Activated CD8-positive, alpha-beta memory T cell treated with anti-CD3 and anti-CD28 coated beads, Interleukin-2, amount 10 ng/mL, durations not matched to agents 7 days and 5 days (primary cell): ENCODE results near the gene BACH2. TPM values are rescaled to one million over a fixed set of nuclear protein-coding genes. Genes with fewer than 3 reads are reported as not detected.
A peak's percentile ranks its signal among the peaks of the same experiment; 100 is the strongest.

Experiments used
- ATAC-seq: fragments of 150-1000 bp; cut with Tn5 transposase; one replicate; pipeline ENCODE4 v1.10.0; 2021; ENCODE audit warnings: moderate library complexity
- CTCF ChIA-PET: fragments of 350-600 bp; sonication (Branson Sonifier 250); formaldehyde crosslinking; loops from one replicate; lab custom pipeline; 2021; ENCODE audit warnings: antibody characterized with exemption; lab: Charles Lee
- DNase-seq: peaks from one replicate; pipeline ENCODE4 v3.0.0-alpha.2; 2020
- H3K27ac Mint-ChIP-seq: one replicate; pipeline ENCODE4 v1.8.0; 2021; ENCODE audit warnings: mild to moderate bottlenecking, mixed read lengths
- H3K27me3 Mint-ChIP-seq: one replicate; pipeline ENCODE4 v1.8.0; 2021; ENCODE audit warnings: mixed read lengths
- H3K36me3 Mint-ChIP-seq: one replicate; pipeline ENCODE4 v1.8.0; 2021; ENCODE audit warnings: mild to moderate bottlenecking, mixed read lengths
- H3K4me1 Mint-ChIP-seq: one replicate; pipeline ENCODE4 v1.8.0; 2021; ENCODE audit warnings: mixed read lengths
- H3K4me3 Mint-ChIP-seq: one replicate; pipeline ENCODE4 v1.8.0; 2021; ENCODE audit warnings: mild to moderate bottlenecking, moderate library complexity, mixed read lengths
- H3K9me3 Mint-ChIP-seq: one replicate; pipeline ENCODE4 v1.8.0; 2022; ENCODE audit warnings: low read depth, mixed read lengths
- total RNA-seq, 2 experiments: library from RNA; stranded (reverse); gene quantifications; one replicate each; pipeline ENCODE4 v1.2.3, GENCODE V29; 2021

BACH2 gene
- total RNA-seq, 2 experiments from 2014 or later, result 21.5 to 22.6 TPM

DNA sequence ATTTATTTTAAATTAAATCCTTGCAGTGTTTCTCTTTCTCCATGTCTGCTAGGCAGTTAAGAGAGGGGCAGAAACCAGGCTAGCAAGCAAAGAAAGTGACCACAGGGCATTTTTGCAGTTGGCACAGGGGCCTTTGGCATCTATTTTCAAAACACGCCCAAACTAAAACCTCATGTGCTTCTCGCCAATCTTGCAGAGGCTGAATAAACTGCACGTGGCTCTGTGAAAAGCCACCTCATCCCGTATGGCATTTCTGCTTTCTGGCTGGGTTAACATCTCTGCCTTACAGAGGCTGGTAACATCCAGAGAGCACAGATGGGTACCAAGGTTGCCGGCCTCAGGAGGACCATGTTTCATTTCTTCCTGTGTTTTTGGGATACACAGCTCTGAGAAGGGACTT is 347.8 kb downstream of the BACH2 start:
- H3K36me3 Mint-ChIP-seq, result peaks cover 20% of the 10 kb centered on the region
- peaks cover 53% of the 10 kb centered on the region for H3K4me1 Mint-ChIP-seq
- ATAC-seq (no peak), DNase-seq (no peak)
- no peak overlapping the region for H3K27ac Mint-ChIP-seq
- H3K27me3 Mint-ChIP-seq, result no peaks in the 10 kb centered on the region
- no peak overlapping the region for H3K4me3 Mint-ChIP-seq
- no peaks in the 10 kb centered on the region for H3K9me3 Mint-ChIP-seq
- CTCF ChIA-PET, result interaction anchor here (1.0 to 1.8 kb wide), 3 partner anchors 8 to 320 kb away, joined by 3 to 10 read pairs (median 3); no protein-coding TSS in a partner anchor

DNA sequence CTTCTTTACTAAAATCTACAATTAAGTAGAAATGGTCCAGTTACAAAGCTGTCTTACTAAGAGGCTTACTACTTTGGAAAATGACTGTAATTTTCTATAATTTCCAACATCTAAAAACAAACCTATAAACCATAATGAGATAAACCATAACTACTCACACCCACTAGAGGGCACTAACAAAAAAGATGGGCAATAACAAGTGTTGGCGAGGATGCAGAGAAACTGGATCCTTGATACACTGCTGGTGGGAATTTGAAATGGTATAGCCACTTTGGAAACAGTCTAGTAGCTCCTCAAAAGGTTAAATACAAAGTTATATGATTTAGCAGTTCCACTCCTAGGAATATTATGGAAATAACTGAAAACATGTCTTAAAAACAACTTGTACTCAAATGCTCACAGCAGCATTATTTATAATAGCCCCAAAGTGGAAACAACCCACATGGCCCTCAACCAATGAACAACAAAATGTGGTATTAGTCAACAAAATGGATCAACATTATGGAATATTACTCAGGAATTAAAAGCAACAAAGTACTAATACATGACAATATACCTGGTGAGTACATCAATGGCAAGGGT is 351.7 kb downstream of the BACH2 start:
- CTCF ChIA-PET, result interaction anchor here (0.9 to 6.3 kb wide), 4 partner anchors 22 to 563 kb away, joined by 3 to 153 read pairs (median 4); no protein-coding TSS in a partner anchor
- Mint-ChIP-seq H3K4me3 (no peak overlapping the region), H3K9me3 (no peaks in the 10 kb centered on the region), H3K36me3 (peaks cover 14% of the 10 kb centered on the region), H3K4me1 (peaks cover 42% of the 10 kb centered on the region), H3K27ac (no peak overlapping the region), H3K27me3 (no peaks in the 10 kb centered on the region)
- DNase-seq (no peak), ATAC-seq (no peak)

DNA sequence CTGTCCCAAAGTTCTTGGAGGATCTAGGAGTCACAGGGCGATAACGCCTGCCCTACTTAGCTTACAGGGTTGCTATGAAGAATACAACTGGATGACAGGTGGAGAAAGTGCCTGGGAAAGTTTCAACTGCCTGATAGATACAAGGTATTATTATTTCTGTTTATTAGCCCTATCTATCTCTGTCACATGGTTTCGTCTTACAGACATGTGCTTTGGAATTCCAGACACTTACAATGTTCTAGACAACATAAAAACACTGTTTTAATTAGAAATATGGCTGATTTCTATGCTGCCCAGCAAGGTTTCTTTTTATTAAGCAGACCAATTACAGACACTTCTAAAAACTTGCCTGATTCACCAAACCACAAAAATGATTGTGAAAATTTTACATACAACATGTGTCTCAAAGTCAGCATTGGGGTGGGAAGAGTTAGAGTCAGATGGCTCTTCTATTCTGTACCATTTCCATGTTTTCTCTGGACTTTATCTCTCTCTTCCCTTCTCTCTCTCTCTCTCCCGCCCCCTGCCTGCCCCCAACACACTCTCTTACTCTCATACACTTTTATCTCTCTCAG is 352.4 kb downstream of the BACH2 start:
- Mint-ChIP-seq H3K9me3 (no peaks in the 10 kb centered on the region), H3K4me3 (no peak overlapping the region), H3K36me3 (peaks cover 10% of the 10 kb centered on the region), H3K27me3 (no peaks in the 10 kb centered on the region), H3K4me1 (peaks cover 41% of the 10 kb centered on the region), H3K27ac (no peak overlapping the region)
- ATAC-seq (no peak), DNase-seq (no peak)
- CTCF ChIA-PET, result interaction anchor here (0.5 to 6.3 kb wide), 7 partner anchors 9 to 536 kb away, joined by 3 to 153 read pairs (median 5); no protein-coding TSS in a partner anchor

DNA sequence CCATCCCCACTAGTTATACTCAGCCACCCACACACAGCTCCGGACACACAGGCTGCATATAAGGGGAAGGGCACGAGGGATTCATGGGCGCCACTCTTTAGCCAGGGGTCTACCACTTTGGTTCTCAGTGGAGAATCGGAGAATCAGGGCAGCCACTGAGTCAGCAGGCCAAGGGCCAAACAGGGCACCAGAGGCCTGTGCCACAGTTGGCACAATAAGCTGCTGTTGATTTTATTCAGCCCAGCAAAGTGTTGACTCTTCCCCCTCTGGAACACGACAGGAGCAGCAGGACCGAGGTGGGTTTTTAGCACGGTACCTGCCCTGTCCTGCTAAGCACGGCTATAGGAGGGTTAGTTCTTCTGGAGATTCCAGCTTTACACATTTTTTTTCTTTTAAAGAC is 354.0 kb downstream of the BACH2 start:
- H3K36me3 Mint-ChIP-seq, result peaks cover 10% of the 10 kb centered on the region
- H3K4me3 Mint-ChIP-seq, result no peak overlapping the region
- no peak for ATAC-seq
- peaks cover 42% of the 10 kb centered on the region for H3K4me1 Mint-ChIP-seq
- DNase-seq, result no peak
- no peak overlapping the region for H3K27ac Mint-ChIP-seq
- no peaks in the 10 kb centered on the region for H3K9me3 Mint-ChIP-seq
- H3K27me3 Mint-ChIP-seq, result no peaks in the 10 kb centered on the region
- CTCF ChIA-PET, result interaction anchor here (1.2 to 6.3 kb wide), 5 partner anchors 10 to 570 kb away, joined by 3 to 153 read pairs (median 5); no protein-coding TSS in a partner anchor

DNA sequence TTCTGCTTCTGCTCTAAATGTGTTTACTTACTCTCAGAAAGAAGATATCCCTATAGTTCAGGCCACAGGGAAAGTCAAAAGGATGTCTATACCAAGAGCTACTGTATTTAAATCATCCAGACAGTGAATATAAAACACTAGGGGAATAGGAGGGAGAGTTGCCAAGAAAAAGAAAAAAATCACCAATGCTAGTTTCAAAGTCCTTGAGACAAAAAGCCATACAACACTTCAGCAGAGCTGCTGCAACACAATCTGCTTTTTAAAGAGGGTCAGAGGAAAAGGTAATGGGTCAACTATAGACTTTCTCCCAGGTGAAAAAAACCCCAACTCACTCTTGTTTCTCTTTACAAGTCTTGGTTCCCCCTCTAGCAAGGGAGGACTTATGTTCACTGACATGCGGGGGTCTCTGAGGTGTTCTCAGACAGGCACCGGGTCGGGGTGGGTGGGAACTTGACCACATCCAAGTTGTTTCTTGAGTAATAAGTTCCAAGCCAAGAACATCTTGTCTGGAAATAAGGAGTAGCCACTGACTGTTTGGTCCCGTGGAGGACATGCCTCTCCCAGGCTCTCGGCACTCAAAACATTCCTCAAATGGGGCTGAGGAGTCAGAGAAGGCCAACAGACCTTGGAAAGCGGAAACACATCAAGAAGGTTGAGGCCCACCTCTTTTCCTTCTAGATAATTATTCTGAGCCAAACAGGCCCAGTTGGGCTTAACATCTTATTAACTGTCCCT is 354.7 kb downstream of the BACH2 start:
- peaks cover 10% of the 10 kb centered on the region for H3K36me3 Mint-ChIP-seq
- H3K27me3 Mint-ChIP-seq, result no peaks in the 10 kb centered on the region
- no peak overlapping the region for H3K4me3 Mint-ChIP-seq
- H3K4me1 Mint-ChIP-seq, result peaks cover 36% of the 10 kb centered on the region
- no peaks in the 10 kb centered on the region for H3K9me3 Mint-ChIP-seq
- no peak overlapping the region for H3K27ac Mint-ChIP-seq
- CTCF ChIA-PET, result interaction anchor here (1.3 to 6.3 kb wide), 8 partner anchors 161 to 569 kb away, joined by 3 to 153 read pairs (median 12); no protein-coding TSS in a partner anchor
- ATAC-seq (no peak), DNase-seq (no peak)

DNA sequence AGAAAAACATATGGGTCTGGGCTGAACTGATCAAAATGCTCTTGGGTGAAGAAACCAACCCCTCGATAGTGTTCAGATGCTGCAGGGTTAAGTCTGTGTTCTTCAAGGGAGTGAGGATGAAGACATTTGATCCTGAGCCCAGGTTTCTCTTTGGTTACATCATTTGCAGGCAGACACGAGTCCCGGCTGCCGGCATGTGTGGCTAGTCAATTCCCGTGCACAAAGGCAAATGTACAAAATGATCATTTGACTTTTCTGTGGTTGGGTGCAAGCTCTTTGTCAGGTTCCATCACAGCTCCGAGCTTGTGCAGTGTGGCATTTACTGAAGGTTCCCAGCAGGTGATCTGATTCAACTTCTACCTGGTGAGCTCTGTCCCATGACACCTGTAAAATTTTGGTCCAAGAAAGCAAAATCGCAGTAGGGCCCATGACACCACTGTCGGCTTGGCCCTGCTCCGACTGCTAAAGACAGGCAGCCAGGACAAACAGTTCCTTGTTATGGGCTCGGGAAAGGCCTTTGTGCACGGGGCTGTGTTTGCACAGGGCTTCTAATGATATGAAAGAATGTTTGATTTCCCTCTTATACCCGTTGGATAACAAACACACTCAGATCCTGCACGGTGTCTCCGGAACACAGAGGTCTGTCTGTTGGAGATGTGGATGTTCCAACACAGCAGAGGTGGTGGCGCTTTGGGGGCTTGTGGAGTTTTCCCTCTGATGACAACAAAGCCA is 355.4 kb downstream of the BACH2 start:
- H3K4me3 Mint-ChIP-seq, result no peak overlapping the region
- no peak overlapping the region for H3K27ac Mint-ChIP-seq
- H3K27me3 Mint-ChIP-seq, result no peaks in the 10 kb centered on the region
- ATAC-seq (no peak), DNase-seq (no peak)
- peaks cover 34% of the 10 kb centered on the region for H3K4me1 Mint-ChIP-seq
- peaks cover 10% of the 10 kb centered on the region for H3K36me3 Mint-ChIP-seq
- no peaks in the 10 kb centered on the region for H3K9me3 Mint-ChIP-seq
- CTCF ChIA-PET, result interaction anchor here (0.5 to 6.3 kb wide), 63 partner anchors 8 to 563 kb away, joined by 3 to 153 read pairs (median 4); partner anchors contain the start of gene ANKRD6

DNA sequence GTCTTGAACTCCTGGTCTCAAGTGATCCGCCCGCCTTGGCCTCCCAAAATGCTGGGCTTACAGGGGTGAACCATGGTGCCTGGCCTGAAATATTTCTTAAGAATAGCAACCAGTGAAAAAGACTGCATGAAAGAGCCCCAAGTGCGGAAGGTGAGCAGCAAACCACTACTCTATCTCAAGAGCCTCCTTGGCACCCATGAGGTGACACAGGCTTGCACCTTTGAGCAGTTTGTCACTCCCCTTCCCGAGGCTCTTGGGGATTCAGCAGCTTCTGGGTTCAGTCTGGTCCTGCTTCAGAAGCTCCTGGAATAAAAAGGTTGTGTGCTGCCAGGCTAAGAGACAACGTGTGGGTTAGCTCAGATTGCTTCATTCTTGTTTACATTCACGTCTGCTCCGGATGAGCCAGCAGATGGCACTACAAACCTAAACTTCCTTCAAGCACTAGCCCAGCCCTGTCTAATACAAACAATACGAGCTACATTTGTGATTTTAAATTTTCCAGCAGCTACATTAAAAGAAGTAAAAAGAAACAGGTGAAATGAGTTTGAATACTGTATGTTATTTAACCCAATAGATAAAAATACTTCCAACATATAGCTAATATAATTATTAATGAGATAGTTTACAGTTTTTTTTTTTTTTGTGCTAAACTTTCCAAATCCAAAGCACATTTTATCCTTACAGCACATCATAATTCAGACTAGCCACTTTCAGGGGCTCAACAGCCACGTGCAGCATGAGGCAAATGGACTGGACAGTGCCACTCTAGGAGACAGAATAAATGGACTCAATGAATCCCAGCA is 356.2 kb downstream of the BACH2 start:
- Mint-ChIP-seq H3K27ac (no peak overlapping the region), H3K9me3 (no peaks in the 10 kb centered on the region), H3K4me1 (peaks cover 33% of the 10 kb centered on the region), H3K36me3 (peaks cover 7% of the 10 kb centered on the region), H3K27me3 (no peaks in the 10 kb centered on the region), H3K4me3 (no peak overlapping the region)
- peak; percentile 94 for ATAC-seq
- CTCF ChIA-PET, result interaction anchor here (0.5 to 6.3 kb wide), 71 partner anchors 9 to 564 kb away, joined by 3 to 153 read pairs (median 4); partner anchors contain the start of gene ANKRD6
- DNase-seq, result peak; percentile 83

DNA sequence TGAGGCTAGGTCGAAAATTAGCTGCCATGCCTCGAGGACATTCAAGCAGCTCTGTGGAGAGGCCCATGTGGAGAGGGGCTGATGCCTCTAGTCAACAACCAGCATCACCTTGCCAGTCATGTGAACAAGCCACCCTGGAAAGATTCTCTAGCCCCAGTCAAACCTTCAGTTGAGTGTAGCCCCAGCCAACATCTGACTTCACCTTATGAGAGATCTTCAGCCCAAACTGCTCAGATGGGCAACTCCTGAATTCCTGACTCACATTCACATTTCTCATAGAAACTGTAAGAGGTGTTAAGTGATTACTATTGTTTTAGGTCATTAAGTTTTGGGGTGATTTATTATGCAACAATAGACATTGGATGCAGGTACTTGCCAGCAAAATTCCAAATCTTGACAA is 357.5 kb downstream of the BACH2 start:
- H3K9me3 Mint-ChIP-seq, result no peaks in the 10 kb centered on the region
- ATAC-seq, result no peak
- H3K4me3 Mint-ChIP-seq, result no peak overlapping the region
- CTCF ChIA-PET, result interaction anchor here (1.3 to 3.1 kb wide), 4 partner anchors 171 to 551 kb away, joined by 4 to 26 read pairs (median 5); no protein-coding TSS in a partner anchor
- peaks cover 2% of the 10 kb centered on the region for H3K36me3 Mint-ChIP-seq
- H3K4me1 Mint-ChIP-seq, result peaks cover 23% of the 10 kb centered on the region
- H3K27ac Mint-ChIP-seq, result no peak overlapping the region
- DNase-seq, result no peak
- no peaks in the 10 kb centered on the region for H3K27me3 Mint-ChIP-seq

DNA sequence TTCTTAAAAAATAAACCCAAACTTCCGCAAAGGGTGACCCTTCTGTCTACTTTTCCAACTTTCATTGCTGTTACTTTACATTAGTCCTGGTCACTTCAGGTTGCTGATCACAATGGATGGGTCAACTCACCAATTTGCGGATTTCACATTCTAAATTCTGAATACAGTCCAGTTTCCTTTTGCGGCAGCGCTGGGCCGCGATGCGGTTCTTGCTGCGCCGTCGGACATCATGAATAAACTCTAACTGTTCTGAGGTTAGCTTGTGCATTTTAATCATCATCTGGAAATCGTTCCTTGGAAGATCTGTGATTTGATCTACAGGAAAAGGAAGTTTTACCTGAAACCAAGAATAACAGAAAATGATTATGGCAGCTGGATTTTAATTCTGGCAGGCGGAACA is 358.6 kb downstream of the BACH2 start:
- no peak for ATAC-seq
- CTCF ChIA-PET, result interaction anchor here (2.0 kb wide), 1 partner anchor 541 kb away, joined by 6 read pairs; no protein-coding TSS in a partner anchor
- peaks cover 21% of the 10 kb centered on the region for H3K4me1 Mint-ChIP-seq
- H3K27ac Mint-ChIP-seq, result no peak overlapping the region
- H3K9me3 Mint-ChIP-seq, result no peaks in the 10 kb centered on the region
- H3K27me3 Mint-ChIP-seq, result no peaks in the 10 kb centered on the region
- peaks cover 2% of the 10 kb centered on the region for H3K36me3 Mint-ChIP-seq
- DNase-seq, result no peak
- no peak overlapping the region for H3K4me3 Mint-ChIP-seq

DNA sequence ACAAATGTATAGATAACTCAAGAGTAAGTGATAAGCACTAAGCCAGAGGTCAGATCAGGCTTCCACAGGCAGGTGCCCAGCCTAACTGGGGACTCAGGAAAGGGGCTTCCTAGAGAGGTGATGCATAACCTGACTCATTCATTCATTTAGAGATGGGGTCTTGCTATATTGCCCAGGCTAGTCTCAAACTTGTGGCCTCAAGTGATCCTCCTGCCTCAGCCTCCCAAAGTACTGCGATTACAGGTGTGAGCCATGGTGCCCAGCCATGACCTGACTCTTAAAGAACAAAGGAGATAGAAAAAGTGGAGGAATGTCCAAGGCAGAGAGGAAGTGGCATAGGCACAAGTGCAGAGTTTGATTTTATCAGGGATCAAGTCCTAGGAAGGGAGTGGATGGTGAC is 360.5 kb downstream of the BACH2 start:
- no peak overlapping the region for H3K27ac Mint-ChIP-seq
- H3K4me3 Mint-ChIP-seq, result no peak overlapping the region
- no peaks in the 10 kb centered on the region for H3K27me3 Mint-ChIP-seq
- no peak for DNase-seq
- CTCF ChIA-PET, result interaction anchor here (0.6 to 1.2 kb wide), 2 partner anchors 132 to 357 kb away, joined by 3 read pairs; no protein-coding TSS in a partner anchor
- H3K36me3 Mint-ChIP-seq, result peaks cover 6% of the 10 kb centered on the region
- no peaks in the 10 kb centered on the region for H3K9me3 Mint-ChIP-seq
- peaks cover 14% of the 10 kb centered on the region for H3K4me1 Mint-ChIP-seq
- no peak for ATAC-seq

DNA sequence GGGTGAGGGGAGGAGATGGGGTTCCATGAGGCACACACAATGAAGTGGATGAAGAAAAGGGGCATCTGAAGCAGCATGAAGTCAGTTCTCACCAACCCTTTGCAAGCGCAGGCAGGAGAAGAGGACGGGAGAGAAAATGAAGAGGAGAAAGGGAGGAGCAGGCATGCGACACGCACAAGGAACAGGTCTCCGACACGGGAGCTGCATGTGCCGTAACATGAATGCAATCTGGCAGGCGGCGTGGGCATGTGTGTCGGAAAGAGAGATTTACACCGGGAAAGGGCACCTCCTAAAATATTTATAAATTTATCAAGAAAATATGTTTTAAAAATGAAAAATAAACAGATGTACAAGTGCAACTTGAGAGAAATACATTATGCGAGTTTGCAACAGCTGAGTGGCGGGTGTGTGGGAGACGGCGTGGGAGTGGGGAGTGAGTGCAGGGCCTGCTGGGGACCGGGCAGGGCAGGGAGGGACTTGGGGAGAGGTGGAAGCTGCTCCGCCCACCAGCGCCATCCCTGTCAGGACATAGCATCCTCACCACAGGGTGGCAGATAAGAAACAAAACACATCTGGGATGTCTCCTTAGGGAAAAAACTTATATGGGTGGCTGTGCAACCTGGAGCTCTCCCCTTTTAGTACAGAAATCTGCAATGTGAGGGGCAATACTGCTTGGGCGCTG is 361.8 kb downstream of the BACH2 start:
- Mint-ChIP-seq H3K9me3 (no peaks in the 10 kb centered on the region), H3K27me3 (no peaks in the 10 kb centered on the region), H3K27ac (no peak overlapping the region), H3K4me1 (peaks cover 4% of the 10 kb centered on the region), H3K36me3 (peaks cover 3% of the 10 kb centered on the region), H3K4me3 (no peak overlapping the region)
- ATAC-seq (no peak), DNase-seq (no peak)
- CTCF ChIA-PET, result no interaction called here
